HEK293 (cell line): ENCODE data around the gene NPNT.

Experiments
- CTCF ChIA-PET: fragments of 350-600 bp; formaldehyde crosslinking; extraction: SDS; loops from one replicate; lab custom pipeline; 2021; ENCODE audit warnings: antibody characterized with exemption; lab: Yijun Ruan, JAX
- POLR2A ChIA-PET: fragments of 300-600 bp; formaldehyde crosslinking; extraction: SDS; loops from one replicate; lab custom pipeline; 2020; ENCODE audit warnings: antibody characterized with exemption, inconsistent platforms; lab: Yijun Ruan, JAX
- H3K27ac ChIP-seq: fragments of 200-500 bp; sonication (Bioruptor generic); 2 replicates; pipeline ENCODE4 v1.5.1; 2014; ENCODE audit warnings: low read depth, low read length, control low read depth, inconsistent platforms; ENCODE audit errors: extremely low read depth
- H3K36me3 ChIP-seq, 2 experiments: fragments of 200-500 bp in 1 of 2; sonication (Bioruptor generic) in 1 of 2; 1 replicate in 1 of 2; 2 replicates in 1 of 2; pipeline ENCODE4 v1.5.1; 2014 to 2017; ENCODE audit warnings: inconsistent platforms in 2 of 2, low read length in 2 of 2; ENCODE audit not compliant: control insufficient read depth in 2 of 2, insufficient read depth in 1 of 2
- H3K4me1 ChIP-seq: fragments of 200-500 bp; sonication (Bioruptor generic); 2 replicates; pipeline ENCODE4 v1.5.1; 2014; ENCODE audit warnings: mild to moderate bottlenecking, low read length, inconsistent platforms; ENCODE audit not compliant: control insufficient read depth, insufficient read depth
- H3K4me3 ChIP-seq: 2 replicates; pipeline ENCODE4 v1.5.1; 2011; ENCODE audit warnings: low read depth, mild to moderate bottlenecking, control low read depth, low read length, moderate library complexity
- H3K9me3 ChIP-seq: fragments of 200-500 bp; sonication (Bioruptor generic); 2 replicates; pipeline ENCODE4 v1.5.1; 2014; ENCODE audit warnings: low read depth, low read length, inconsistent platforms; ENCODE audit not compliant: control insufficient read depth, insufficient read depth
- AEBP2 ChIP-seq: fragments of 450-650 bp; formaldehyde crosslinking; IDR thresholded peaks from 2 replicates; pipeline ENCODE4 v1.5.1; 2016; ENCODE audit warnings: missing biosample characterization, missing genetic modification characterization, borderline replicate concordance
- INSM2 ChIP-seq: fragments of 450-650 bp; formaldehyde crosslinking; IDR thresholded peaks from 2 replicates; pipeline ENCODE4 v1.5.1; 2016; ENCODE audit warnings: missing biosample characterization, missing genetic modification characterization
- OVOL3 ChIP-seq: fragments of 450-650 bp; formaldehyde crosslinking; IDR thresholded peaks from 2 replicates; pipeline ENCODE4 v1.5.1; 2016; ENCODE audit warnings: missing biosample characterization, missing genetic modification characterization
- SCRT1 ChIP-seq: fragments of 450-650 bp; formaldehyde crosslinking; IDR thresholded peaks from 2 replicates; pipeline ENCODE4 v1.5.1; 2016; ENCODE audit warnings: missing biosample characterization, missing genetic modification characterization, borderline replicate concordance
- SP7 ChIP-seq: fragments of 450-650 bp; formaldehyde crosslinking; IDR thresholded peaks from 2 replicates; pipeline ENCODE4 v1.5.1; 2016; ENCODE audit warnings: missing biosample characterization, missing genetic modification characterization
- ZBTB48 ChIP-seq: fragments of 450-650 bp; formaldehyde crosslinking; IDR thresholded peaks from 2 replicates; pipeline ENCODE4 v1.5.1; 2016; ENCODE audit warnings: missing biosample characterization, missing genetic modification characterization
- ZBTB7A ChIP-seq: fragments of 450-650 bp; formaldehyde crosslinking; IDR thresholded peaks from 2 replicates; pipeline ENCODE4 v1.5.1; 2016; ENCODE audit warnings: low read depth, missing biosample characterization, missing genetic modification characterization
- ZNF132 ChIP-seq: fragments of 450-650 bp; formaldehyde crosslinking; IDR thresholded peaks from 2 replicates; pipeline ENCODE4 v1.5.1; 2017; ENCODE audit warnings: missing biosample characterization, missing genetic modification characterization, borderline replicate concordance
- ZNF169 ChIP-seq: fragments of 450-650 bp; formaldehyde crosslinking; IDR thresholded peaks from 2 replicates; pipeline ENCODE4 v1.5.1; 2016; ENCODE audit warnings: missing biosample characterization, missing genetic modification characterization
- ZNF19 ChIP-seq: fragments of 450-650 bp; formaldehyde crosslinking; IDR thresholded peaks from 2 replicates; pipeline ENCODE4; 2016; ENCODE audit warnings: missing biosample characterization, missing genetic modification characterization, low read depth
- ZNF221 ChIP-seq: fragments of 450-650 bp; formaldehyde crosslinking; IDR thresholded peaks from 2 replicates; pipeline ENCODE4 v1.5.1; 2017; ENCODE audit warnings: missing biosample characterization, missing genetic modification characterization, borderline replicate concordance
- ZNF350 ChIP-seq: fragments of 450-650 bp; formaldehyde crosslinking; IDR thresholded peaks from 2 replicates; pipeline ENCODE4 v1.5.0; 2017; ENCODE audit warnings: missing biosample characterization, mild to moderate bottlenecking, missing genetic modification characterization
- ZNF394 ChIP-seq: fragments of 450-650 bp; formaldehyde crosslinking; IDR thresholded peaks from 2 replicates; pipeline ENCODE4 v1.5.1; 2016; ENCODE audit warnings: missing biosample characterization, missing genetic modification characterization, mild to moderate bottlenecking, moderate library complexity, borderline replicate concordance
- ZNF501 ChIP-seq: fragments of 450-650 bp; formaldehyde crosslinking; IDR thresholded peaks from 2 replicates; pipeline ENCODE4 v1.5.1; 2016; ENCODE audit warnings: missing biosample characterization, missing genetic modification characterization
- ZNF518A ChIP-seq: fragments of 450-650 bp; formaldehyde crosslinking; conservative IDR thresholded peaks from 2 replicates; pipeline ENCODE4 v1.5.1; 2016; ENCODE audit warnings: low read depth, missing biosample characterization, missing genetic modification characterization
- ZNF623 ChIP-seq: fragments of 450-650 bp; formaldehyde crosslinking; IDR thresholded peaks from 2 replicates; pipeline ENCODE4 v1.5.1; 2016; ENCODE audit warnings: missing biosample characterization, missing genetic modification characterization
- ZNF664 ChIP-seq: fragments of 450-650 bp; formaldehyde crosslinking; IDR thresholded peaks from 2 replicates; pipeline ENCODE4 v1.5.1; 2016; ENCODE audit warnings: missing biosample characterization, missing genetic modification characterization
- ZNF670 ChIP-seq: fragments of 450-650 bp; formaldehyde crosslinking; IDR thresholded peaks from 2 replicates; pipeline ENCODE4 v1.5.1; 2016; ENCODE audit warnings: missing biosample characterization, missing genetic modification characterization, low read depth
- ZNF768 ChIP-seq: fragments of 450-650 bp; formaldehyde crosslinking; IDR thresholded peaks from 2 replicates; pipeline ENCODE4 v1.5.1; 2018; ENCODE audit warnings: missing biosample characterization, mild to moderate bottlenecking, missing genetic modification characterization
- ZNF837 ChIP-seq: fragments of 450-650 bp; formaldehyde crosslinking; IDR thresholded peaks from 2 replicates; pipeline ENCODE4 v1.5.1; 2016; ENCODE audit warnings: missing biosample characterization, missing genetic modification characterization

NPNT gene

GRCh38 chr4:105969575-105969974, 74.3 kb downstream of the NPNT start:
- H3K36me3 ChIP-seq = no peaks in the 10 kb centered on the region
- CTCF ChIA-PET = no interaction called here
- H3K4me3 ChIP-seq = no peak overlapping the region
- H3K27ac ChIP-seq = no peak overlapping the region
- POLR2A ChIA-PET = no interaction called here
- H3K9me3 ChIP-seq = no peaks in the 10 kb centered on the region
- TF ChIP-seq OVOL3 (tag by site-specific recombination) = no peak
- no peak for TF ChIP-seq ZNF394 (tag by site-specific recombination)
- TF ChIP-seq ZNF350 = no peak
- no peak for TF ChIP-seq ZNF501 (tag by site-specific recombination)
- no peak for TF ChIP-seq ZNF768 (tag by site-specific recombination)
- no peak for TF ChIP-seq ZBTB7A (tag by site-specific recombination)
- no peak for TF ChIP-seq SP7 (tag by site-specific recombination)
- TF ChIP-seq INSM2 (tag by site-specific recombination) = no peak
- TF ChIP-seq ZBTB48 (tag by site-specific recombination) = no peak
- no peak for TF ChIP-seq SCRT1 (tag by site-specific recombination)
- no peak for TF ChIP-seq ZNF221 (tag by site-specific recombination)
- no peak for TF ChIP-seq ZNF132 (tag by site-specific recombination)
- no peak for TF ChIP-seq ZNF664 (tag by site-specific recombination)
- TF ChIP-seq ZNF623 (tag by site-specific recombination) = no peak
- TF ChIP-seq, all 188 proteins: peak for 0
- no peaks in the 10 kb centered on the region for H3K4me1 ChIP-seq

GRCh38 chr4:105970371-105970770, 75.1 kb downstream of the NPNT start:
- H3K36me3 ChIP-seq = no peaks in the 10 kb centered on the region
- no peak overlapping the region for H3K4me3 ChIP-seq
- no peak for TF ChIP-seq AEBP2 (tag by site-specific recombination)
- no peak for TF ChIP-seq ZNF19 (tag by site-specific recombination)
- TF ChIP-seq, all 188 proteins: peak for 0
- Histone ChIP-seq H3K9me3 (no peaks in the 10 kb centered on the region), H3K27ac (no peak overlapping the region), H3K4me1 (no peaks in the 10 kb centered on the region)
- ChIA-PET CTCF (interaction anchor here (0.5 kb wide), 1 partner anchor 124 kb away, joined by 3 read pairs; no protein-coding TSS in a partner anchor), POLR2A (no interaction called here)

- Histone ChIP-seq H3K27ac (no peak overlapping the region), H3K36me3 (no peaks in the 10 kb centered on the region), H3K4me3 (no peak overlapping the region), H3K9me3 (no peaks in the 10 kb centered on the region), H3K4me1 (no peaks in the 10 kb centered on the region)
- TF ChIP-seq ZNF670 (tag by site-specific recombination) = no peak
- no peak for TF ChIP-seq ZNF837 (tag by site-specific recombination)
- no peak for TF ChIP-seq ZNF518A (tag by site-specific recombination)
- no peak for TF ChIP-seq ZNF169 (tag by site-specific recombination)
- CTCF ChIA-PET = interaction anchor here (0.5 kb wide), 1 partner anchor 125 kb away, joined by 3 read pairs; no protein-coding TSS in a partner anchor
- POLR2A ChIA-PET = no interaction called here
These were observed 75.8 kb downstream of the NPNT start for GRCh38 chr4:105971036-105971435.
